ENCODE data around the gene GRB7. TPM values are rescaled to one million over a fixed set of nuclear protein-coding genes. Genes with fewer than 3 reads are reported as not detected.

Gene GRB7
- total RNA-seq, 2 donors from 2014 or later: 22.4 to 40.9 TPM

DNA sequence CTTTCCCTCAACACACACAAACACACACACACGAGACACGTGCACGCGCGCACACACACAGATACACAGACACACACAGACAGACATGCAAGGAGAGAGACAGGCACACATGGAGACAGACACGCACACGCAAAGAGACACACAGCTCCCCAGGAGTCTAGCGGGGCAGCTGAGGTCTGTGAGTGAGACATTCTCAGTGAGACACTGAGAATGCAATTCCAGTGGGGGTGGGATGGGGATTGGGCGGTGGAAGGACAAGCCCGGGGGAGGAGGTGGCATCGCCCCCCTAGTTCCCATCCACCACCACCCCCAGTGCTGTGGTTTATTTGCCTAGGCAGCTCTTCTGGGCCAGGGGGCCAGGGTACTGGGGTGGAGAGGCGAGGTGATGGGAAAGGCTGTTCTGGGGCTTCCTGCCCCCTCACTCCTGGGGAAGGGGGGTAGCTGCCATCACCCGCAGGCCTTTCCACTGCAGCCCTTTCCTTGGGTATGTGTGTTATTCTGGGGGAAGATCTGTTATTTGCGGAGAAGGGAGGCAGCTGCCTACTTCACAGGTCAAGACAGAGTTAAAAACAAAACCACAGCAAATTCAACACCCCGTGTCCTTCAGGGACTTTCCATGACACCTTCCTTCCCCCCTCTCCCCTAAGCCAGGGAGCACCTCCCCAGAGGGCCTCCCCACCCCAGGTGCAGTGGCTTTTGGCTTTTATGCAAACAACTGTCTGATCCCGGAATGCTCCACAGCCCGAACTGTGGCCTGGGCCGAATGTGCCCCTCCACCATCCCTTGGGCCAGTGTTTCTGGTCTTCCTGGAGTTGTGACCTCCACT lies 18.0 kb downstream of the GRB7 start:
- intact Hi-C loops (cut with DNase I): no loop called here
- Histone ChIP-seq H3K4me3 (peak overlapping the region; percentile 51), H3K27ac (peak overlapping the region; percentile 81), H3K36me3 (no peaks in the 10 kb centered on the region), H3K9ac (ENCODE audit: low read depth in 2 of 2, low read length in 2 of 2) (peak overlapping the region in 1 of 2 donors; percentile 87), H3K9me3 (no peaks in the 10 kb centered on the region), H3K27me3 (no peaks in the 10 kb centered on the region), H3K4me1 (no peaks in the 10 kb centered on the region)
- TF ChIP-seq, protein P1, sequence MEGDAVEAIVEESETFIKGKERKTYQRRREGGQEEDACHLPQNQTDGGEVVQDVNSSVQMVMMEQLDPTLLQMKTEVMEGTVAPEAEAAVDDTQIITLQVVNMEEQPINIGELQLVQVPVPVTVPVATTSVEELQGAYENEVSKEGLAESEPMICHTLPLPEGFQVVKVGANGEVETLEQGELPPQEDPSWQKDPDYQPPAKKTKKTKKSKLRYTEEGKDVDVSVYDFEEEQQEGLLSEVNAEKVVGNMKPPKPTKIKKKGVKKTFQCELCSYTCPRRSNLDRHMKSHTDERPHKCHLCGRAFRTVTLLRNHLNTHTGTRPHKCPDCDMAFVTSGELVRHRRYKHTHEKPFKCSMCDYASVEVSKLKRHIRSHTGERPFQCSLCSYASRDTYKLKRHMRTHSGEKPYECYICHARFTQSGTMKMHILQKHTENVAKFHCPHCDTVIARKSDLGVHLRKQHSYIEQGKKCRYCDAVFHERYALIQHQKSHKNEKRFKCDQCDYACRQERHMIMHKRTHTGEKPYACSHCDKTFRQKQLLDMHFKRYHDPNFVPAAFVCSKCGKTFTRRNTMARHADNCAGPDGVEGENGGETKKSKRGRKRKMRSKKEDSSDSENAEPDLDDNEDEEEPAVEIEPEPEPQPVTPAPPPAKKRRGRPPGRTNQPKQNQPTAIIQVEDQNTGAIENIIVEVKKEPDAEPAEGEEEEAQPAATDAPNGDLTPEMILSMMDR (IDR thresholded peaks at IDR 0.05): no peak
- DNase-seq: no peak

DNA sequence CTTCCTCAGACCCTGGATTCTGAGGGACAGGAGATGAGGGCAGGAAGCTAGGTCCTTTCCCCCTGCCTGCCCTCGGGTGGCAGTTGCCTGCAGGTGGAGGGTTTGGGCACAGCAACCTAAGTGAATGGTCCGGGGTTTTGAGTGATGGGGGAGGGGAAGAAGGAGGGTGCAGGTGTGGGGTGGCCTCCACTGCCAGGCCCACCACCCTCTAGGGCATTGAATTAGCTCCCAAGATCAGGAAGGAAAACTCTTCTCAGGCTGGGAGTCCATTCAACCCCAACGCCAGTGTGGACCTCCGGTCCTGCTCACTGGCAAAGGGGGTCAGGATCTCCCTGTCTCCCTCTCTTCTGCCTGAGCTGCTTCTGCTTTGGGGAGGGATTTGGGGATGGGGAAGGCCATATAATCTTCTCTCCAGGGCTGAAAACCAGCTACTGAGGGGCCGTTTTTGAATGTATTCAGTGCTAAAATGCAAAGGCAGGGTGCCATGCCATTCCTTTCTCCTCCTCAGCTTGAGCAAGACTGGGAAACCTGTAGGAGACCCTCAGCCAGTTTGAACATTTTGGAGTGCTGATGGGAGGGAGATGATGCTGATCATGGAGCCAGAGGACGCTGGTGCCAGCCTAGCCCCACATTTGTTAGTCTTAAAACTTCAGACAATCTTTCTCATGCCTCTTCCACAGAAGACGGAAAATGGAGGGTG lies 18.8 kb downstream of the GRB7 start:
- Histone ChIP-seq H3K4me3 (no peak overlapping the region), H3K9me3 (no peaks in the 10 kb centered on the region), H3K9ac (ENCODE audit: low read depth in 2 of 2, low read length in 2 of 2) (no peak overlapping the region), H3K27ac (peak overlapping the region; percentile 81), H3K4me1 (no peaks in the 10 kb centered on the region), H3K27me3 (no peaks in the 10 kb centered on the region), H3K36me3 (no peaks in the 10 kb centered on the region)
- TF ChIP-seq, protein P1 (IDR thresholded peaks at IDR 0.05): no peak
- no peak for DNase-seq
- intact Hi-C loops (cut with DNase I): no loop called here

DNA sequence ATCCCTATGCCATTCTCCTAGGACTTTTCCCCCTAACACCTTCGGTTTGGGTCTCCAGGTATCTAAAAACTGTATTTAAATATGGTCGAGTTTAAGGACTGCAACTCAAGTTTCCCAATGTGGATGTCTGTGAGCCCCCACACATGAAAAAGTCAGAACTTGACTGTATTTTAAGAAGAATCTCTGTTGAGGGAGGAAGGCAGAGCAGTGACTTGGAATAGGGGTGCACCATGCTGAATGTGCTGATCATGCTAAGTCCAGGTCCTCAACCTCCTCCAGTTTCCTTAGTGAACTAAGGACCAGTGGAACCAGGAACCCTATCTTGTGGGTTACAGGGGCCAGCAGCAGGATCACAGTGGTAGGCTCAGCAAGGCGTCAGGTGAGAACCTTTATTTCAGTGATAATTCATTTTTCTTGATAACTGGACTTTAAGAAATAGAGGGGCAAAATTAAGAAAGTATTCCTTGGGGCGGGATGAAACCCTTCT lies 19.5 kb downstream of the GRB7 start:
- H3K27ac ChIP-seq: no peak overlapping the region
- intact Hi-C loops (cut with DNase I): no loop called here
- no peak for DNase-seq
- H3K27me3 ChIP-seq: no peaks in the 10 kb centered on the region
- H3K9ac ChIP-seq (ENCODE audit: low read depth in 2 of 2, low read length in 2 of 2): no peak overlapping the region
- no peak overlapping the region for H3K4me3 ChIP-seq
- H3K9me3 ChIP-seq: no peaks in the 10 kb centered on the region
- H3K4me1 ChIP-seq: no peaks in the 10 kb centered on the region
- no peaks in the 10 kb centered on the region for H3K36me3 ChIP-seq
- TF ChIP-seq, protein P1 (IDR thresholded peaks at IDR 0.05): no peak

DNA sequence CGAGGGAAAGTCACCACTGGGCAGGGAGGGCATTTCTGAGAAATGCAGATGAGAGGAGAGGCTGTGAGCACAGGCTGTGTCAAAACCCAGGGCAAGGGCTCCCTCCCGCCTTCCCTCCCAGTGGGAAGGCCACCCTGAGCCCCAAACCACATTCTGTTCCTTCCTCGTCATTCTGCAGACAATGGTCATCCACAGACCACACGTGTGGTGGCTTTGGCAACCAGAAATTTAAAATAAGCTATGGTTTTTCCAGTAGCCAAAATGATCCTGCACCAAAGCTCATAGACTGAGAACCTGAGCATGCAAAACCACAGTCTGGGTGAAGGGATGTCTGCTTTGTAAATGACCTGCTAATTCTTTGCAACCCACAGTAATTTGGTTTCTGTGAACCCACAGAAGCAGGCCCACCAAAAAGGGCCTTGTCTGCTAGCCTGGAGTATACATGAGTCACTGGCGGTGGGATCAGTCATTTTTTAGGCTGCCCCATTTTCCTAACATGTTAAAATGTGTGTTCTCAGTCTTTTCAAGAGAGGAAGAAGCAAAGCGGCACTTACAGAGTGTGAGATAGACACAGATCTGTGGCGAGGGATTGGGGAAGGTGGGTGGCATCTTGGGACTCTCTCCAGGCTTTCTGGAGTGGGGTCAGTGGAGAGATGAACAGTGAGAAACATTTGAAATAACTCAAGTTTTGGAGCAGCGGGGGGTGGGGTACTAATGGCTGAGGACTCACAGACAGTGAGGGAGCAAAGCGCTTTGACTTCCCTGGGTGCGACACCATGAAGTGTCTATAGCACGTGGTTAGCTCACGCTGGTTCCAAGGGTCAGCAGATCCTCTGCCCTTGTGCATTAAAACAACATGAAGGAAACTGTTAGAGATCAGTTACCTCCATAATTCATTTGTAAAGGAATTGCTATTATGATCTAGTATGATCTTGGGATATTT lies 20.5 kb downstream of the GRB7 start:
- no peaks in the 10 kb centered on the region for H3K36me3 ChIP-seq
- no peak for DNase-seq

More for the DNA sequence above, 20.5 kb downstream of the GRB7 start:
- no peaks in the 10 kb centered on the region for H3K27me3 ChIP-seq
- TF ChIP-seq, protein P1 (IDR thresholded peaks at IDR 0.05): no peak
- H3K9me3 ChIP-seq: no peaks in the 10 kb centered on the region
- H3K9ac ChIP-seq (ENCODE audit: low read depth in 2 of 2, low read length in 2 of 2): no peak overlapping the region
- H3K4me3 ChIP-seq: no peak overlapping the region
- no peak overlapping the region for H3K27ac ChIP-seq
- H3K4me1 ChIP-seq: no peaks in the 10 kb centered on the region
- intact Hi-C loops (cut with DNase I): no loop called here

Measured in colonic mucosa (tissue), 4 donors.